HCT116 (cell line): ENCODE data around the gene PLCB4. TPM values are rescaled to one million over a fixed set of nuclear protein-coding genes. Genes with fewer than 3 reads are reported as not detected.

Source experiments
- ATAC-seq: fragments of 200-7000 bp; cut with Tn5 transposase; 2 replicates; pipeline ENCODE4 v1.9.1; 2020; ENCODE audit warnings: mild to moderate bottlenecking, moderate library complexity
- BruUV-seq: library from RNA; stranded (reverse); fragments of 400-500 nt; replicated peaks from 2 replicates; lab custom pipeline; 2021; lab: Mats Ljungman, UMichigan
- CTCF ChIA-PET: fragments of 300-600 bp; sonication (Branson Sonifier 250); formaldehyde crosslinking; loops from one replicate; lab custom pipeline; 2021; ENCODE audit warnings: antibody characterized with exemption; lab: Charles Lee
- POLR2A ChIA-PET: fragments of 300-600, 350-600 bp; sonication (Branson Sonifier 250); formaldehyde crosslinking; loops from one replicate; lab custom pipeline; 2021; ENCODE audit warnings: antibody characterized with exemption; lab: Charles Lee
- RAD21 ChIA-PET, 2 experiments: fragments of 300-600 bp; sonication (Branson Sonifier 250); formaldehyde crosslinking; loops; one replicate each; lab custom pipeline; 2023; ENCODE audit warnings: low total read pairs in 2 of 2; ENCODE audit not compliant: uncharacterized antibody in 2 of 2, unreplicated experiment in 2 of 2, low non-redundant PET in 1 of 2; lab: Charles Lee
- DNase-seq: peaks from one replicate; pipeline ENCODE4 v3.0.0-alpha.2; 2010; ENCODE audit warnings: low read depth, low spot score
- H2AFZ ChIP-seq: fragments of 200-600 bp; shearing (Covaris generic), sonication (generic); 2 replicates; pipeline ENCODE4 v1.6.1; 2017; ENCODE audit warnings: low read depth, mixed run types, mixed read lengths, antibody characterized with exemption, low read length; ENCODE audit not compliant: poor library complexity, severe bottlenecking
- H3K27ac ChIP-seq: 2 replicates; pipeline ENCODE4 v1.5.1; 2012; ENCODE audit warnings: low read depth, low read length
- H3K27me3 ChIP-seq: fragments of 200-600 bp; sonication (generic); 2 replicates; pipeline ENCODE4 v1.6.1; 2016; ENCODE audit warnings: mixed run types, low read length, mixed read lengths; ENCODE audit not compliant: insufficient read depth
- H3K36me3 ChIP-seq, 2 experiments: fragments of 200-500 bp in 1 of 2; fragments of 200-600 bp in 1 of 2; sonication (Bioruptor generic) in 1 of 2; sonication (generic) in 1 of 2; 2 replicates each; pipeline versions ENCODE4 v1.5.1 to v1.6.1; 2014 to 2016; ENCODE audit warnings: low read length in 2 of 2, inconsistent platforms in 1 of 2, mixed read lengths in 1 of 2, mixed run types in 1 of 2; ENCODE audit not compliant: insufficient read depth in 2 of 2, control insufficient read depth in 1 of 2
- H3K4me1 ChIP-seq, 2 experiments: fragments of 200-600 bp in 1 of 2; sonication (generic) in 1 of 2; 2 replicates each; pipeline versions ENCODE4 v1.5.1 to v1.6.1; 2012 to 2017; ENCODE audit warnings: low read length in 2 of 2, inconsistent platforms in 1 of 2, mild to moderate bottlenecking in 1 of 2, mixed read lengths in 1 of 2, mixed run types in 1 of 2, moderate library complexity in 1 of 2; ENCODE audit not compliant: insufficient read depth in 2 of 2, control insufficient read depth in 1 of 2
- H3K4me2 ChIP-seq: fragments of 200-600 bp; sonication (generic); 2 replicates; pipeline ENCODE4 v1.6.1; 2017; ENCODE audit warnings: mixed run types, low read length, mixed read lengths
- H3K4me3 ChIP-seq, 2 experiments: fragments of 200-600 bp in 1 of 2; sonication (generic) in 1 of 2; replicated peaks in 1 of 2; 2 replicates each; pipeline ENCODE4 v1.5.1; 2011 to 2016; ENCODE audit warnings: low read length in 2 of 2, control low read depth in 1 of 2, low read depth in 1 of 2, mild to moderate bottlenecking in 1 of 2, mixed read lengths in 1 of 2, mixed run types in 1 of 2
- H3K79me2 ChIP-seq: fragments of 200-600 bp; sonication (generic); 2 replicates; pipeline ENCODE4 v1.6.1; 2017; ENCODE audit warnings: mild to moderate bottlenecking, mixed run types, low read length, moderate library complexity, mixed read lengths; ENCODE audit not compliant: insufficient read depth
- H3K9ac ChIP-seq: fragments of 200-600 bp; sonication (generic); 2 replicates; pipeline ENCODE4 v1.6.1; 2016; ENCODE audit warnings: low read length, mixed read lengths
- H3K9me2 ChIP-seq: fragments of 200-600 bp; sonication (generic), shearing (Covaris generic); 2 replicates; pipeline ENCODE4 v1.6.1; 2017; ENCODE audit warnings: mixed run types, mild to moderate bottlenecking, moderate library complexity; ENCODE audit not compliant: insufficient read depth
- H3K9me3 ChIP-seq, 2 experiments: fragments of 200-500 bp in 1 of 2; fragments of 200-600 bp in 1 of 2; sonication (Bioruptor generic) in 1 of 2; sonication (generic) in 1 of 2; 2 replicates each; pipeline ENCODE4 v1.6.1; 2014 to 2017; ENCODE audit warnings: low read length in 2 of 2, mixed read lengths in 2 of 2, inconsistent platforms in 1 of 2, low read depth in 1 of 2, mild to moderate bottlenecking in 1 of 2, mixed run types in 1 of 2, moderate library complexity in 1 of 2; ENCODE audit not compliant: control insufficient read depth in 1 of 2, insufficient read depth in 1 of 2
- H4K20me1 ChIP-seq: fragments of 200-600 bp; sonication (generic), shearing (Covaris generic); 2 replicates; pipeline ENCODE4 v1.6.1; 2017; ENCODE audit warnings: mixed run types, mild to moderate bottlenecking, moderate library complexity; ENCODE audit not compliant: insufficient read depth
- CBX3 ChIP-seq: IDR thresholded peaks from 2 replicates; pipeline ENCODE4 v1.6.1; 2012; ENCODE audit warnings: low read depth
- CEBPB ChIP-seq: IDR thresholded peaks from 2 replicates; pipeline ENCODE4 v1.6.1; 2012; ENCODE audit warnings: low read depth
- ELF1 ChIP-seq: IDR thresholded peaks from 2 replicates; pipeline ENCODE4 v1.6.1; 2012; ENCODE audit warnings: low read depth, borderline replicate concordance
- SIN3A ChIP-seq: IDR thresholded peaks from 2 replicates; pipeline ENCODE4 v1.6.1; 2012; ENCODE audit warnings: low read depth
- intact Hi-C: fragments of 100-400 bp; cut with micrococcal nuclease; formaldehyde crosslinking; loops from 2 replicates; pipeline ENCODE4 v1.10.0; 2022
- total RNA-seq: library from RNA; stranded (reverse); gene quantifications from one replicate; pipeline ENCODE4 v1.2.1, GENCODE V29; 2021; ENCODE audit not compliant: unreplicated experiment
- TF ChIP-seq, protein P1 (sequence below): IDR thresholded peaks from 2 replicates; pipeline ENCODE4 v1.6.1; 2011; ENCODE audit warnings: mild to moderate bottlenecking, low read length, moderate library complexity; ENCODE audit not compliant: insufficient replicate concordance; ENCODE audit errors: extremely low read depth
- TF ChIP-seq, protein P2 (sequence below): IDR thresholded peaks from 2 replicates; pipeline ENCODE4 v1.6.1; 2012; ENCODE audit warnings: low read depth
- TF ChIP-seq, protein P3 (sequence below): IDR thresholded peaks from 2 replicates; pipeline ENCODE4 v1.6.1; 2012

Gene PLCB4
- total RNA-seq, 1 experiment from 2014 or later, result 2.5 TPM

DNA sequence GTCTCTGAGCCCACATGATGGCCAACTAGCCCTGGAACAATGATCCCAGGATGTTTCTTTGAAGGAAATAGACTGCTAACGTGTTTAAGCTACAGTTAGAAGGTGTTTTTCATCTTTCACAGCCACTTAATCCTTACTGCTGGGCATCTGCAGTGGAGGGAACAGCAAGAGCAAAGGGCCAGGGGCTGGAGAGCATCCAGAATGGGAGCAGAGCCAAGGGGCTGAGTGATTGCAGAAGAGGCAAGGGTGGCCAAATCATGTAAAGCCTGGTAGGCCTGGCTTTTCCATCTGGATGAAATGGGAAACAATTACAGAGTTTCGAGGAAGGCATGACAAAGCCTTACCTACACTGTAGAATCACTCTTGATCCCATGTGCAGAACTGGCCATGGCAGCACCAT lies 426.8 kb downstream of the PLCB4 start:
- no peaks in the 10 kb centered on the region for H4K20me1 ChIP-seq
- POLR2A ChIA-PET, result no interaction called here
- RAD21 ChIA-PET, result no interaction called here
- peaks cover 28% of the 10 kb centered on the region for H3K27me3 ChIP-seq
- H3K4me2 ChIP-seq, result no peak overlapping the region
- BruUV-seq, result no TSS peak
- no peaks in the 10 kb centered on the region for H3K9me3 ChIP-seq
- no peak overlapping the region for H3K4me3 ChIP-seq
- H3K9ac ChIP-seq, result no peak overlapping the region
- H3K79me2 ChIP-seq, result no peaks in the 10 kb centered on the region
- no peak overlapping the region for H3K27ac ChIP-seq
- intact Hi-C loops, result no loop called here
- no peak for ATAC-seq
- CTCF ChIA-PET, result no interaction called here
- no peaks in the 10 kb centered on the region for H3K36me3 ChIP-seq
- no peak for DNase-seq
- no peaks in the 10 kb centered on the region for H3K9me2 ChIP-seq
- no peaks in the 10 kb centered on the region for H3K4me1 ChIP-seq
- no peak overlapping the region for H2AFZ ChIP-seq
- TF ChIP-seq, protein P1, sequence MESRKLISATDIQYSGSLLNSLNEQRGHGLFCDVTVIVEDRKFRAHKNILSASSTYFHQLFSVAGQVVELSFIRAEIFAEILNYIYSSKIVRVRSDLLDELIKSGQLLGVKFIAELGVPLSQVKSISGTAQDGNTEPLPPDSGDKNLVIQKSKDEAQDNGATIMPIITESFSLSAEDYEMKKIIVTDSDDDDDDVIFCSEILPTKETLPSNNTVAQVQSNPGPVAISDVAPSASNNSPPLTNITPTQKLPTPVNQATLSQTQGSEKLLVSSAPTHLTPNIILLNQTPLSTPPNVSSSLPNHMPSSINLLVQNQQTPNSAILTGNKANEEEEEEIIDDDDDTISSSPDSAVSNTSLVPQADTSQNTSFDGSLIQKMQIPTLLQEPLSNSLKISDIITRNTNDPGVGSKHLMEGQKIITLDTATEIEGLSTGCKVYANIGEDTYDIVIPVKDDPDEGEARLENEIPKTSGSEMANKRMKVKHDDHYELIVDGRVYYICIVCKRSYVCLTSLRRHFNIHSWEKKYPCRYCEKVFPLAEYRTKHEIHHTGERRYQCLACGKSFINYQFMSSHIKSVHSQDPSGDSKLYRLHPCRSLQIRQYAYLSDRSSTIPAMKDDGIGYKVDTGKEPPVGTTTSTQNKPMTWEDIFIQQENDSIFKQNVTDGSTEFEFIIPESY, result no peak
- TF ChIP-seq SIN3A (no peak), CBX3 (no peak), CEBPB (no peak), ELF1 (no peak)
- TF ChIP-seq, protein P2, sequence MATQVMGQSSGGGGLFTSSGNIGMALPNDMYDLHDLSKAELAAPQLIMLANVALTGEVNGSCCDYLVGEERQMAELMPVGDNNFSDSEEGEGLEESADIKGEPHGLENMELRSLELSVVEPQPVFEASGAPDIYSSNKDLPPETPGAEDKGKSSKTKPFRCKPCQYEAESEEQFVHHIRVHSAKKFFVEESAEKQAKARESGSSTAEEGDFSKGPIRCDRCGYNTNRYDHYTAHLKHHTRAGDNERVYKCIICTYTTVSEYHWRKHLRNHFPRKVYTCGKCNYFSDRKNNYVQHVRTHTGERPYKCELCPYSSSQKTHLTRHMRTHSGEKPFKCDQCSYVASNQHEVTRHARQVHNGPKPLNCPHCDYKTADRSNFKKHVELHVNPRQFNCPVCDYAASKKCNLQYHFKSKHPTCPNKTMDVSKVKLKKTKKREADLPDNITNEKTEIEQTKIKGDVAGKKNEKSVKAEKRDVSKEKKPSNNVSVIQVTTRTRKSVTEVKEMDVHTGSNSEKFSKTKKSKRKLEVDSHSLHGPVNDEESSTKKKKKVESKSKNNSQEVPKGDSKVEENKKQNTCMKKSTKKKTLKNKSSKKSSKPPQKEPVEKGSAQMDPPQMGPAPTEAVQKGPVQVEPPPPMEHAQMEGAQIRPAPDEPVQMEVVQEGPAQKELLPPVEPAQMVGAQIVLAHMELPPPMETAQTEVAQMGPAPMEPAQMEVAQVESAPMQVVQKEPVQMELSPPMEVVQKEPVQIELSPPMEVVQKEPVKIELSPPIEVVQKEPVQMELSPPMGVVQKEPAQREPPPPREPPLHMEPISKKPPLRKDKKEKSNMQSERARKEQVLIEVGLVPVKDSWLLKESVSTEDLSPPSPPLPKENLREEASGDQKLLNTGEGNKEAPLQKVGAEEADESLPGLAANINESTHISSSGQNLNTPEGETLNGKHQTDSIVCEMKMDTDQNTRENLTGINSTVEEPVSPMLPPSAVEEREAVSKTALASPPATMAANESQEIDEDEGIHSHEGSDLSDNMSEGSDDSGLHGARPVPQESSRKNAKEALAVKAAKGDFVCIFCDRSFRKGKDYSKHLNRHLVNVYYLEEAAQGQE, result no peak
- TF ChIP-seq, protein P3, sequence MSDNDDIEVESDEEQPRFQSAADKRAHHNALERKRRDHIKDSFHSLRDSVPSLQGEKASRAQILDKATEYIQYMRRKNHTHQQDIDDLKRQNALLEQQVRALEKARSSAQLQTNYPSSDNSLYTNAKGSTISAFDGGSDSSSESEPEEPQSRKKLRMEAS, result no peak
